NCI-H526 (cell line): ENCODE results near the gene TPO.
"Not testable (repeated sequence)": the region's sequence is repeated elsewhere in the genome, so short reads cannot be mapped to it uniquely, and the experiment has no call there.

Source experiments
- DNase-seq, 2 experiments: peaks; one replicate each; lab custom pipeline; 2025; lab: John Stamatoyannopoulos, UW

TPO gene

DNA sequence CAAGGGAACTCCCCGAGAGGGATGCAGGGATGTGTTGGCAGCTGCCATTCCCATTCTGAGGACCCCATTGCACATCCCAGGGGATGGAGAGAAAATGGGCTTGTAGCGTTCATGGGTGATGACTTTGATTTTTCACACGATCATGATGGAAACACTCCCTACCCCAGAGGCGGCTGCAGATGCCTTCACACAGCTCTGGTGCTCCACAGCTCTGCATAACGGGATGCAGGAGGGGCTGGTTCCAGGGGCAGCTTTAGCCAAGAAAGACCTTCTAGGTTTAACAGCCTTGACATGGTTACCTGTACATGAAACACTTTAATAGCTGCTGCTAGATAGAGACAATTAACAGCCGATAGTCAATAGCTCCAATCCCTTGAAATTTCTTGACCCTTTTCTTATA lies 88.7 kb downstream of the TPO start:
- no peak for DNase-seq

DNA sequence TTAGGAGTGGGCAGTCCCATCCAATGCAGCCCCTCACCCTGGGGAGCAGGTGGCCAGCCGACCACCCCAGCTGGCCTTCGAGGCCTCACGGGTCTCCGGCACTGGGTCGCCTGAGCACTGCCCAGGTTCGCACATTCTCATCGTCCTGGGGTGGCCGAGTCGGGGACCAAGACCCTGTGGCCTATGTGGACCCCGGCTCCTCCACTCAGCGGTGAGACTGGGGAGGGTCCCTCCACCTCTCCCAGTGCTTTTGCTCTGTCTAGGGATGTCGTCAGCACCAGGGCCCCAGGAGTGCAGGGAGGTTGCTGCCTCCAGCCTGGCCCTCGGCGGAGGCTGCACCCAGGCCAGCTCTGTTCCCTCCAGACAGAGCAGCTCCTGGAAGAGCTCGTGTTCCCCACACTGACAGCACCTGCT lies 89.6 kb downstream of the TPO start:
- no peak for DNase-seq

DNA sequence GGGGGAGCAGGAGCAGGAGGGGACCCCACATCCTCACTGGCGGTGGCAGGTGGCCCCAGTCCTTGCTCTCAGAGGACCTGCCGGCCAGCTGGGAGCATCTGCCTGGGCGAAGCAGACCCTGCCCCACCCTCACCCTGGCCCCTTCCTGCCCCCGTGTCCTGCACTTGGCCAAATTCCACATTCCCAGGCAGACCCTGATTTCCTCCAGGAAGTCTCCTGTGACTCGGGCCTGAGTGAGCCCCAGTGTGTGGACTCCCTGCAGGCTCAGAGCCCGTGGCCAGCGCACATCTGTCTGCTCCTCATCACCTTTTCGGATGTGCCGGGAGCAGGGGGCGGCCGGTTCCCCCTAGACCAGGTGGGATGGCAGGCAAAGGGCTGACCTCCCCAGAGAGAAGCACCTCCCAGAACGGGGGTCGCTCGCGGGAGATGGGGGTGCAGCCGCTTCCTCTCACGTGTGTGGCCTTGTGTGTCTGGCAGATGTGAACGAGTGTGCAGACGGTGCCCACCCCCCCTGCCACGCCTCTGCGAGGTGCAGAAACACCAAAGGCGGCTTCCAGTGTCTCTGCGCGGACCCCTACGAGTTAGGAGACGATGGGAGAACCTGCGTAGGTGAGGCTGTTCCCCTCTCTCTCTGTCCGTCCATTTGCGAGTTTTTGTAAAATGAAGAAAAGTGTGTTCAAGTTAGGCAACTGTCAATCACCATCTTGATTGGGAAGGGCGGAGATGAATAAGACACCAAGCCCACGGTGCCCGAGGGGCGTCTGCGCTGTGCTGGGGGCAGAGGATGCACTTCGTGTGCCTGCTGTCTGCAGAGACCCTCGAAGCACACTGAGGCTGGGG lies 90.4 kb downstream of the TPO start:
- DNase-seq: no peak

GRCh38 chr2:1504311-1504750 lies 91.1 kb downstream of the TPO start:
- no peak for DNase-seq

- no peak for DNase-seq
Observed at GRCh38 chr2:1505031-1505441, 91.8 kb downstream of the TPO start.

DNA sequence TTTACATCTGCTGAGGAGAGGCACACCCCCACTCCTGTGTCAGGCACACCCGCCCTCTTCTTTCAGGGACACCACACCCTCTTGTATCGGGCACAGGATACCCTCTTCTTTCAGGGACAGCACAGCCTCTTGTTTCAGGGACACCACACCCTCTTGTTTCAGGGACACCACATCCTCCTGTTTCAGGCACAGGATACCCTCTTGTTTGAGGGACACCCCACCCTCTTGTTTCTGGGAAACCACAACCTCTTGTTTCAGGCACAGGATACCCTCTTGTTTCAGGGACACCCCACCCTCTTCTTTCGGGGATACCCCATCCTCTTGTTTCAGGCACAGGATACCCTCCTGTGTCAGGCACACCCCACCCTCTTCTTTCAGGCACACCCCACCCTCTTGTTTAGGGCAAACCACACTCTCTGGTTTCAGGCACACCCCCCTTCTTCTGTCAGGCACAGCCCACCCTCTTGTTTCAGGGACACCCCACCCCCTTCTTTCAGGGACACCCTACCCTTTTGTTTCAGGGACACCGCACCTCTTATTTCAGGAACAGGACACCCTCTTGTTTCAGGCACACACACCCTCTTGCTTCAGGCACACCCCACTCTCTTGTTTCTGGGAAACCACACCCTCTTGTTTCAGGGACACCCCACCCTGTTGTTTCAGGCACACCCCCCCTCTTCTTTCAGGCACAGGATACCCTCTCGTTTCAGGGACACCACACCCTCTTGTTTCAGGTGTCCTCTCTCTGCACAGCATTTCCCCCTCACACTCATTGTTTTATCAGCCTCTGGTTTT lies 96.2 kb downstream of the TPO start:
- no peak for DNase-seq

DNA sequence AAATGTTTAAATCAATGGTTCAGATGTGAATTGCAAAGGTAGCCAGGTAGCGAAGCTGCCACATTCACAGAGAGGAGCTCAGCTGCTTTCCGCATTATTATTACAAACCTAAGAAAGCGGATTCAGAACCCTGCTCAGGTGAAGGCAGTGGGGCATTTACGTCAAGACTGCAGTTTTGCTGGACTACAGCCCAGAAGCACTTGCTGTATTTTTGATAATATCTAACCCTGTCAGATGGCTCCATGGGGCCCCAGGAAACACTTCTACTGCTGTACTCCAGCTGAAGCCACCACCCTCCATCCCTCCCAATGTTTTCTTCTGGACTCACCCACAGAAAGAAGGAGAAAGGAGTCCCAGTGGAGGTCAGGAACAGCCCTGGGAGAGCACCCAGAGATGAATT lies 96.9 kb downstream of the TPO start:
- DNase-seq: no peak

DNA sequence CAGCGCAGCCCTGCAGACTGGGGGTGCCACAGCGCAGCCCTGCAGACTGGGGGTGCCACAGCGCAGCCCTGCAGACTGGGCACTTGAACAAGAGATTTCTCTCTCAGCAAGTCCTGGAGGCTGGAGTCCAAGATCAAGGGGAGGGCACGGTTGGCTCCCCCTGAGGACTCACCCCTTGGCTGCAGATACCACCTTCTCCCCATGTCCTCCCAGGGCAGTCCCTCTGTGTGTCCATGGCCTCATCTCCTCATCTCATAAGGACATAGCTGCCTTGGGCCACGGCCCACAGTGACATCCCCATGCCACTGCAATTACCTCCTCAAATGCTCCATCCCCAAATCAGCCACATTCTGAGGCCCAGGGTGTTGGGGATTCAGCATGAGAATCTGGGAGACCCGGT lies 98.2 kb downstream of the TPO start:
- no peak for DNase-seq

GRCh38 chr2:1512321-1513289 lies 99.3 kb downstream of the TPO start:
- no peak for DNase-seq

DNA sequence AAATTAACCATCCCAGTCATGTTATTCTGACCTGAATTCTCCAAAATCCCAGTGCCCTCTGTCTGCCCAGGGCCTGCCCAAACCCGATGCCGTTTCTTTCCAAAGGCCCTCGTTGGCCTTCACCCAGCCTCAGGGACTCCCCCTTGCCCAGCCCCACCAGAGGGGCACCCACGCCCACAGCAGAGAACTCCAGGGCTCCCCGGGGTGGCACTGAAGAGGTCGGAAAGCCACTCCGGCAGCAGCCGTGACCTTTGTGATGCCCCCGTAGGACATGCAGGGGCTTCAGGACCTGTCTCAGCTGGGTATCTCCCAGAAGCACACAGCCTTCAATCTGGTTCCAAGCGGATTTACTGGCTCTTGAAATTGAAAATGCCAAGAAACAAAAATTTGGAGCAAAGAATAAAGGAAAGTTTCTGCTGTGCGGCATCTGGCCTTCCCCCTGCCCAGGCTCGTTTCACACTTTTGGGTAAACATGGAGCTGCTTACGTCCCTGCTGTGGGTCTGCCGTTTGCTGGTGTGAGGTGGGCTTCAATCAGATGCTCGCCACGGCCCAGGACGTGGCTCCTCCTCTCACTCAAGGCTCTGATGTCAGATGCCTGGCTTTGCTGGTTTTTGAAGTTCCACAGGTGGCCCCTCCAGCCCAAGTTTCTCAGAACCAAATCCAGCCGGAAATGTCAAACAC lies 101.3 kb downstream of the TPO start:
- DNase-seq: no peak

GRCh38 chr2:1515073-1515430 lies 101.8 kb downstream of the TPO start:
- DNase-seq: no peak

DNA sequence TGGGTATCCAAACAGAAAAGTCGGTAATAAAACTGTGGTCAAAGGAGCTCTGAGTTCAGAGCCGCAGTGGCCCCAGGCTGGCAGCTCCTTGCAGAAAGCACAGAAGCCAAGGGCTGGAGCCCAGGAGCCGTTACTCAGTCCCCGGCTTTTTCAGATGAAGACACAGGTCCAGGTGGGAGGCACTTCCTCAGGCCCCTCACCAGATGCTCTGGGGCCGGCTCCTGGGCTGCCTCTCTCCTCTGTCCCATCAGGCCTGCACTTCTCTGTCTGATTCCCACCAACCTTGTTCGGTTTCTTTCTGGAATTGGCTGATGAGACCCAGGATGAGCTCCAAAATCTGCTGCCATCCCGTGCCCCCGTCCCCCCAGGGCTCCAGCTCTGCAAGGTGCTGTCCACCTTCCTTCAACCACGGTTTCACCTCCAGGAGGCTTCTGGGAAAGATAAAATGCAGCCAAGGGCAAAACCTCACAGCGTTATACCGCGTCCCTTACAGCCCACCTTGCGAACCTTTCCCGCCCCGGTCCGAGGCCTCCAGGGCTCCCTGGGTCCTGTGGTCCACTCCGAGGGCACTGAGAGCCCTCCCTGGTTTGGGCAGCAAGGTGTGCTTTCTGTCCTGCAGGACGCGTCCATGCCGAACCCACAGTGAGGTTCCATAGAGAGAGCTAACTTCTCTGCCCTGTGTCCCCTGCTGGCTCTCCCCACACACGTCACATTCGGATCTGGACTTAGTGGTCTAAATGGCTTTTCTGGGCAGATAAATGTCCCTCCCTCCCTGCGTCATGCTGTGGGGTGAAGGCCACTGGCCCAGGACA lies 102.9 kb downstream of the TPO start:
- DNase-seq: no peak

DNA sequence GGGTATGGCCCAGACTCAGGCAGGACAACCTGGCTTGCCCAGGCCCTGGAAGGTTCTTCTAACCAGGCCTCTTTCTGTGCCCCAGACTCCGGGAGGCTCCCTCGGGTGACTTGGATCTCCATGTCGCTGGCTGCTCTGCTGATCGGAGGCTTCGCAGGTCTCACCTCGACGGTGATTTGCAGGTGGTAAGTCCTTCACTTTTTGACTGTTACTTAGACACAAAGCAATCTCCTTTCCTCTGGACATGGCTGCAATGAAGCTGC lies 103.5 kb downstream of the TPO start:
- no peak for DNase-seq

DNA sequence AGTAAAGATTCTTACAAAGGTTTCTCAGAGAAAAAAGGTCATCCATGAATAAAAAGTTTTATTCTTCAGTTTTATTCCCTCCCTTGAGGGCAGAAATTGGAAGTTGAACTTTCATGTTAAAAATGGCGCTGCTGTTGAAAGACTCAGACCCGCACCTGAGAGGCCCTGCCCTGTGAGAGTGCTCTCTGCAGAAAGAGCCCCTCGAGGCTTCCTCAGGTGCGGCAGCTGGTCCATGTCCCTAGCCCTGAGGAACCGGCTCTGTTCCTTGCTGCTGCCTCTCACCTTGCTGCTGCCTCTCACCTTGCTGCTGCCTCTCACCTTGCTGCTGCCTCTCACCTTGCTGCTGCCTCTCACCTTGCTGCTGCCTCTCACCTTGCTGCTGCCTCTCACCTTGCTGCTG lies 104.0 kb downstream of the TPO start:
- not testable (repeated sequence) for DNase-seq

- no peak for DNase-seq
Observed at GRCh38 chr2:1517786-1518185, 104.5 kb downstream of the TPO start.

DNA sequence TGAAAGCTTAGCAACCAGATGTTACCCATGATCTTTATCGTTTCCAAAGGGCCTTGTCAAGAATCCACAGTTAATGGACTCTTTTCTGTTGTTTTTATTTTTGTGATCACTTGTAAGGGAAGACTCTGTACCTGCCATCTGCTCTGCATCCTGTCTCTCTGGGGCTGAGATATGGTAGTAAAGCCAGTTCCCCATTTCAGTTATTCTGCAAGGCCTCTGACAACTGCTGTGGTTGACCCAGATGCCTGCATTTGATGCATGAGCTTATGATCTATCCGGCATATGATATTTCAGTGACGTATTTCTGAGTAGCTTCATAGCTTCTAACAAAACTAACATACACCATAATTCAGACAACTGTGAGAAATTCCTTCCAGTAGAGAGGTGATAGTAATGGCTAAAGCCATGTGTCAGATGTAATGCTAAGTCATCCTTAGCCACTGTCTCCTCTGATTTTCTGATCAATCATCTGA lies 105.1 kb downstream of the TPO start:
- no peak for DNase-seq

GRCh38 chr2:1518867-1519530 lies 105.7 kb downstream of the TPO start:
- DNase-seq: no peak

GRCh38 chr2:1521191-1521877 lies 108.1 kb downstream of the TPO start:
- DNase-seq: no peak
